Motor neuron (in vitro differentiated cells): Measurements from ENCODE around the gene C6orf62. TPM values are rescaled to one million over a fixed set of nuclear protein-coding genes. Genes with fewer than 3 reads are reported as not detected.
A peak's percentile ranks its signal among the peaks of the same experiment; 100 is the strongest.
"Not testable (repeated sequence)": the region's sequence is repeated elsewhere in the genome, so short reads cannot be mapped to it uniquely, and the experiment has no call there.

Source experiments
- ATAC-seq, 8 experiments: fragments of 200-7000 bp; cut with Tn5 transposase; replicated peaks in 6 of 8; 2 replicates each; pipeline ENCODE4 v1.8.0; 2021; ENCODE audit warnings: mild to moderate bottlenecking in 8 of 8, moderate library complexity in 8 of 8
- H3K27ac ChIP-seq, 2 donors: fragments of 250-450 bp; sonication (Bioruptor Pico); 2 replicates each; pipeline ENCODE4 v1.9.0; 2021; ENCODE audit warnings: antibody characterized with exemption in 2 of 2, mild to moderate bottlenecking in 2 of 2, moderate library complexity in 1 of 2
- H3K4me1 ChIP-seq, 2 donors: fragments of 250-450 bp; sonication (Bioruptor Pico); replicated peaks in 1 of 2; 2 replicates each; pipeline ENCODE4 v1.6.1; 2021; ENCODE audit warnings: antibody characterized with exemption in 2 of 2, mild to moderate bottlenecking in 2 of 2, moderate library complexity in 1 of 2
- H3K4me3 ChIP-seq, 5 donors: fragments of 250-450 bp; sonication (Bioruptor Pico); 2 replicates each; pipeline ENCODE4 v1.9.0; 2021; ENCODE audit warnings: antibody characterized with exemption in 5 of 5, mild to moderate bottlenecking in 5 of 5, moderate library complexity in 4 of 5
- WGBS, 10 experiments: fragments of 450-650 bp; shearing (Covaris generic); methylation state at CpG; one replicate each; pipeline ENCODE4 v1.0.0; 2022; 5-methylcytosine and 5-hydroxymethylcytosine counted together
- in situ Hi-C, 9 experiments: fragments of 400-800 bp; cut with MboI; loops; one replicate each; pipeline ENCODE4 v1.15.0; 2021; ENCODE audit warnings: low sequenced_read_pairs in 9 of 9, low pct_unique_long_range_greater_than_20kb in 2 of 9; ENCODE audit not compliant: unreplicated experiment in 9 of 9
- total RNA-seq, 8 experiments: library from RNA; unstranded; fragments of 300-600 nt; gene quantifications; 2 replicates each; pipeline versions ENCODE4 v1.2.3 to v1.2.4, GENCODE V29; 2022

C6orf62 gene
- total RNA-seq, 8 experiments from 2014 or later: 103 to 170 (median 129) TPM

DNA sequence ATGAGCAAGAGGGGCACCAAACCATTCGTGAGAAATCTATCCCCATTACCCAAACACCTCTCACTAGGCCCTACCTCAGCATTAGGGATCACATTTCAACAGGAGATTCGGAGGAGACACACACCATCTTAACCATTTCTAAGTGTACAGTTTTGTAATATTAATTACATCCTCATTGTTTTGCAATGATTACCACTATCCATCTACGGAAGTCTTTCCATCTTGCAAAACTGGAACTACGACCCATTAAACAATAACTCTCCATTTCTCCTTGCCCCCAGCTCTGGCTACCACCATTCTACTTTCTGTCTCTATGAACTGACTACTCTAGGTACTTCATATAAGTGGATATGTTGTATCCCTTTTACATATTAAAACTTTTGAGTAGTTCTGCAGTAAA lies 32.0 kb downstream of the C6orf62 start:
- 78 to 100% (median 100%) methylated on average over 1 to 3 of the region's 4 CpGs for WGBS, 10 experiments
- Histone ChIP-seq H3K4me1 (peaks cover 4 to 9% of the 10 kb centered on the region in 2 donors), H3K27ac (no peak overlapping the region), H3K4me3 (no peak overlapping the region)
- in situ Hi-C loops: loop anchor here in 4 of 9 experiments (25.0 kb wide), 2 partner anchors 100 to 250 kb away; no protein-coding TSS in a partner anchor
- ATAC-seq: no peak

DNA sequence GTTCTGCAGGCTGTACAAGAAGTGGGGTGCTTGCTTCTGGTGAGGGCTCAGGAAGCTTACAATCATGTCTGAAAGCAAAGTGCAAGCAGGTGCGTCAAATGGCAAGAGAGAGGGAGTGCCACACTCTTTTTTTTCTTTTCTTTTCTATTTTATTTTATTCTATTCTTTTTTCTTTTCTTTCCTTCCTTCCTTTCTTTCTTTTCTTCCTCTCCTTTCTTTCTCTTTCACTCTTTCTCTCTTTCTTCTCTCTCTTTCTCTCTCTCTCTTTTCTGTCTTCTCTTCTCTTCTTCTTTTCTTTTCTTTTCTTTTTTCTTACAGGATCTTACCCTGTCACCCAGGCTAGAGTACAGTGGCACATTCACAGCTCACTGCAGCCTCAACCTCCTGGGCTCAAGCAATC lies 32.5 kb downstream of the C6orf62 start:
- 67 to 100% (median 98%) methylated on average over 1 of the region's 1 CpG; no CpG with 5 or more reads in 1 of the 10 experiments for WGBS, 10 experiments
- ATAC-seq: no peak
- peaks cover 4 to 9% of the 10 kb centered on the region in 2 donors for H3K4me1 ChIP-seq
- H3K4me3 ChIP-seq: no peak overlapping the region
- H3K27ac ChIP-seq: no peak overlapping the region
- in situ Hi-C loops: loop anchor here in 4 of 9 experiments (25.0 kb wide), 2 partner anchors 99 to 249 kb away; no protein-coding TSS in a partner anchor

DNA sequence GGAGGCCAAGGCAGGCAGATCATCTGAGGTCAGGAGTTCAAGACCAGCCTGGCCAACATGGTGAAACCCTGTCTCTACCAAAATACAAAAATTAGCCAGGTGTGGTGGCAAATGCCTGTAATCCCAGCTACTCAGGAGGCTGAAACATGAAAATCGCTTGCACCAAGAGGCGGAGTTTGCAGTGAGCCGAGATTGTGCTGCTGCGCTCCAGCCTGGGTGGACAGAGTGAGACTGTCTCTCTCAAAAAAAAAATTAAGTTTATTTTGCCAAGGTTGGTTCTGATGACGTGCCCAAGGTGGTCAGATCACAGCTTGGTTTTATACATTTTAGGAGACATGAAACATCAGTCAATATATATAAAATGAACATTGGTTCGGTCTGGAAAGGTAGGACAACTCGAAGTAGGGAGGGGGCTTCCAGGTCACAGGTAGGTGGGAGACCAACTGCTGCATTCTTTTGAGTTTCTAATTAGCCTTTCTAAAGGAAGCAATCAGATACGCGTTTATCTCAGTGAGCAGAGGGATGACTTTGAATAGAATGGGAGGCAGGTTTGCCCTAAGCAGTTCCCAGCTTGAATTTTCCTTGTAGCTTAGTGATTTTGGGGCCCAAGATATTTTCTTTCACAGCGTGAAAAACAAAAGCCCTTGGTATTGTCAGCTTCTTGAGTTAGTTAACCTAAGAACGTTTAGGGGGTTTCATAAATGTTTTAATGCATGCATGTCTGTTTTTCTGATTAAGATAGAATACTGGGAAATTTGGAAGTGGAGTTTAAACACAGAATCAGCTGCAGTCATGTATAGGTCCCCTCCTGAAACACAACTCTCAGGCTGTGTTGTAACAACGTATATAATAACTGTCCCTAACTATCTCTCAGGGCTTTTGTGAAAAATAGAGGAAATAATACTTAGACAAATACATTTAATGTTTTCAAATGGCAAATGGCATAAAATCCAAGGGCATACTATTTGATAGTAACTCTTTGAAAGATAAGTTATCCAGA lies 35.4 kb downstream of the C6orf62 start:
- in situ Hi-C loops: loop anchor here in 4 of 9 experiments (25.0 kb wide), 2 partner anchors 96 to 246 kb away; no protein-coding TSS in a partner anchor
- Histone ChIP-seq H3K27ac (peak overlapping the region in 1 of 2 donors; percentile 25), H3K4me1 (peaks cover 4 to 6% of the 10 kb centered on the region in 2 donors), H3K4me3 (no peak overlapping the region)
- 0 to 75% (median 62%) methylated on average over 1 to 10 of the region's 12 CpGs for WGBS, 10 experiments
- peak in 2 of 8 experiments; percentile 56 to 65 for ATAC-seq

DNA sequence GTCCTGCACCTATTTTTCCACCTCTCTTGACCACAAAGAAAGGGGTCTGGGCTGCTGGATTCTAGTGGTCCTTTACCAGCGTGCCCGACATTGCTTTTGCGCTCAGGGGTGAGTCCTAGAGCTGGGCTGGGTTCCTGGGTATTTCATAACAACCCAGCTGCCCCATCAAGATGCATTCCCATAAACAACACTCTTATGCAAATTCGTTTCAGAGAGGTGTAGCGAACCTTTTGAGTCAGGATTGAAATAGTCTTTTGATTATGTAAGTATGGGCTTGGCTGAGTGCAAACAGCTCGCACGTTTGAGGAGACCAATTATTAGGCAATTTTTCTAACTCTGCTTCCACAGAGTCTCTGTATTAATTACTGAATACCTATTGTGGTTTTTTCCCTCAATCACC lies 38.4 kb downstream of the C6orf62 start:
- Histone ChIP-seq H3K4me3 (no peak overlapping the region), H3K27ac (no peak overlapping the region), H3K4me1 (peaks cover 4 to 6% of the 10 kb centered on the region in 2 donors)
- in situ Hi-C loops: loop anchor here in 4 of 9 experiments (25.0 kb wide), 2 partner anchors 93 to 243 kb away; no protein-coding TSS in a partner anchor
- 0 to 100% (median 78%) methylated on average over 1 to 7 of the region's 7 CpGs; no CpG with 5 or more reads in 2 of the 10 experiments for WGBS, 10 experiments
- no peak for ATAC-seq

DNA sequence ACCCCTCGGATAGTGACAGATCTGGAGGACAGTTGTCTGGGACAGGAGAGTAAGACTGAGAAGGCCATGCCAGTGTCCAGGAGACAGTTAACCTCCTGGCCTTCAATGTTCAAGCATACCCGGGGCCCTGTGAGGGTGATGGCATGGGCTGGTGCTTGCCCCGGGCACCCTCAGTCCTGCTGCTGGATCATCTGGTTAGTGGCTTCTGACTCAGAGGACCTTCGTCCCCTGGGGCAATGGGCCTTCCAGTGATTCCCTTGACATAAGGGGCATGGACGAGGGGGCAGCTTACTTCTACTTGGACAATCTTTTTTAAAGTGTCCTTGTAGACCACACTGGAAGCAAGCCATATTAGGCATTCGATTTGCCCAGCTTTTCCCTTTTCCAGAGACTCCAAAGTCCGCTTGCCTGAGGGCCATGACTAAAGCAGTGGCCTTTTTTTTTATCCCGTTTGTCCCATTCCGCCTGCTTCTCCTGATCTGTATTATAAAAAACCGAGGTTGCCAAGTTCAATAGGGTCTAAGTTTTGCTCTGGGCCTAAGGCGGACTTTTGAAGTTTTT lies 40.1 kb downstream of the C6orf62 start:
- in situ Hi-C loops: loop anchor here in 4 of 9 experiments (25.0 kb wide), 2 partner anchors 92 to 242 kb away; no protein-coding TSS in a partner anchor
- H3K4me3 ChIP-seq, ATAC-seq, H3K4me1 ChIP-seq, H3K27ac ChIP-seq: not testable (repeated sequence)
- WGBS, 10 experiments: 80 to 100% (median 93%) methylated on average over 1 to 6 of the region's 11 CpGs; no CpG with 5 or more reads in 1 of the 10 experiments

DNA sequence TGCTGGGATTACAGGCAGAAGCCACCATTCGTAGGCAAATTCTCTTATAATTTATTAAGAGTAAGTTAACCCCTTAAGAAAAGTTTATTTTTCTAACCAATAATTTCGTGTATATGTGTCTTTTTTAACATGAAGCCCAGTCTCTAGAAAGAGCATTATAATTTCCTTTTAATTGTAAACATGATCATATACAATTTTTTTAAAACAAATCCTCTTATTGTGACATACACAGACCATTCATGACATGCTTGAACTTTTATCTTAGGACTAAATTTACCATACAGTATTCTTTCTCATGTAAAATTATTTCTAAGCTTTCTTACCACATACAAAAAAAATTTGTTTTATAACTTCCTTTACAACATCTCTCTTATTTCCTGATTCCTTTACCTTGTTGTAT lies 45.3 kb downstream of the C6orf62 start:
- Histone ChIP-seq H3K4me1 (no peaks in the 10 kb centered on the region), H3K4me3 (no peak overlapping the region), H3K27ac (no peak overlapping the region)
- no peak for ATAC-seq
- 0 to 69% (median 53%) methylated on average over 1 to 2 of the region's 2 CpGs; no CpG with 5 or more reads in 1 of the 10 experiments for WGBS, 10 experiments
- in situ Hi-C loops: no loop called here

DNA sequence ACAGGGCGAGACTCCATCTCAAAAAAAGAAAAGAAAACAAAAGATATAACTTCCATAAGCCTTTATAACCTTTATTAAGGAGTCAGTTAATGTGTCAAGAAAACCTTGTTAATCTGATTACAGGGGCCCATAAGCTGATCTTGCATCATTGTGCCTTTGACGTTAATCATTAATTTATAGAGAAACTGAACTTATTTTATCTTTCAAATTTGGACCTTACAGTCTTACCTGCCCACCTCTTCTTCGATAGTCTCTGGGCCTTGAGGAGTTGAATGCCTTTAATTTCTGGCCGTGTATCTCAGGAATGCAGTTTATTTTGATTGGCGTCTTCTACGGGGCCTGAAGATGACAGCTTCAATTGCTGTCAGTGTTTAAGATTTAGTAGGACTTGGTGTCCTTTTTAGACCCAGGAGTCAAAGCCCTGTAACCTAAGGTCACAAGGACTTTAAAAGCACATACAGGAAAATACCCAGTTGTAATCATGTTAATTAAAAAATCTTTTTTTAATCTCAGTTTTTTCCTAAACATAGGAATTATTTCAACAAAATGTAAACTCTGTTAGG lies 46.3 kb downstream of the C6orf62 start:
- Histone ChIP-seq H3K4me3 (no peak overlapping the region), H3K4me1 (peaks cover 2 to 3% of the 10 kb centered on the region in 2 donors), H3K27ac (no peak overlapping the region)
- ATAC-seq: no peak
- WGBS, 10 experiments: 78 to 100% (median 90%) methylated on average over 2 to 6 of the region's 6 CpGs
- in situ Hi-C loops: no loop called here

DNA sequence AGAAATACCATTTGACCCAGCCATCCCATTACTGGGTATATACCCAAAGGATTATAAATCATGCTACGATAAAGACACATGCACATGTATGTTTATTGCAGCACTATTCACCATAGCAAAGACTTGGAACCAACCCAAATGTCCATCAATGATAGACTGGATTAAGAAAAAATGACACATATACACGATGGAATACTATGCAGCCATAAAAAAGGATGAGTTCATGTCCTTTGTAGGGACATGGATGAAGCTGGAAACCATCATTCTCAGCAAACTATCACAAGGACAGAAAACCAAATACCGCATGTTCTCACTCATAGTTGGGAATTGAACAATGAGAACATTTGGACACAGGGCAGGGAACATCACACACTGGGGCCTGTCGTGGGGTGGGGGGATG lies 47.9 kb downstream of the C6orf62 start:
- in situ Hi-C loops, H3K27ac ChIP-seq, ATAC-seq, H3K4me3 ChIP-seq, H3K4me1 ChIP-seq: not testable (repeated sequence)
- WGBS, 10 experiments: 80 to 100% (median 100%) methylated on average over 1 to 2 of the region's 4 CpGs; no CpG with 5 or more reads in 4 of the 10 experiments

DNA sequence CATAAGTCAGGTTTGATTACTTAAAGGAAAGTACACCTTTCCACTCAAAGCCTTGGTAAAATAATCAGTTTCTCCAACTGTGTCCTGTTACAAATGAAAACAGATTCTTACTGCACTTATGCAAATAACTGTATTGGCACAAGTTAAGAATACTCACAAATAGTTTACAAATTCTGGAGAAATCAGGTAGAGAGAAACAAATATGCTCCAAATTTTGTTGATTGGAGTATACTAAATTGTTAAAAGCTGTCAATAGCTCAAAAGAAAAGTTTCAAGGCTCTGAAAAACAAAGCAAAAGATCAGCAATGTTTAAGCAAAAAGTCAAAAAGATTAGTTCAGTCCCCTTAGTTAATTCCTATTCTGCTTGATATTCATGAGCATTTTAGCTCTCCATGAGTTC lies 48.5 kb downstream of the C6orf62 start:
- H3K27ac ChIP-seq, in situ Hi-C loops, H3K4me3 ChIP-seq, H3K4me1 ChIP-seq, ATAC-seq: not testable (repeated sequence)

DNA sequence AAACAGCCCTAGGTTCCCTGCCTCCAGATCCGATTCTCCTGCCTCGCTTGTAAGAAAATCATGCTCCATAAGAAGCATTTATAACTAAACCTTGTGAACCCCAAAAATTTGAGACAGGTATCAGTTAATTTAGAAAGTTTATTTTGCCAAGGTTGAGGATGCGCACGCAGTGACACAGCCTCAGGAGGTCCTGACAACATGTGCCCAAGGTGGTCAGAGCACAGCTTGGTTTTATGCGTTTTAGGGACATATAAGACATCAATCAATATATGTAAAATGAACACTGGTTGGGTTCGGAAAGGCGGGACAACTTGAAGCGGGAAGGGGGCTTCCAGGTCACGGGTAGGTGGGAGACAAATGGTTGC lies 50.0 kb downstream of the C6orf62 start:
- in situ Hi-C loops: no loop called here
- H3K27ac ChIP-seq: no peak overlapping the region
- no peak overlapping the region for H3K4me3 ChIP-seq
- ATAC-seq: no peak
- peaks cover 11 to 15% of the 10 kb centered on the region in 2 donors for H3K4me1 ChIP-seq
- WGBS, 10 experiments: 87 to 100% (median 96%) methylated on average over 3 to 8 of the region's 9 CpGs

DNA sequence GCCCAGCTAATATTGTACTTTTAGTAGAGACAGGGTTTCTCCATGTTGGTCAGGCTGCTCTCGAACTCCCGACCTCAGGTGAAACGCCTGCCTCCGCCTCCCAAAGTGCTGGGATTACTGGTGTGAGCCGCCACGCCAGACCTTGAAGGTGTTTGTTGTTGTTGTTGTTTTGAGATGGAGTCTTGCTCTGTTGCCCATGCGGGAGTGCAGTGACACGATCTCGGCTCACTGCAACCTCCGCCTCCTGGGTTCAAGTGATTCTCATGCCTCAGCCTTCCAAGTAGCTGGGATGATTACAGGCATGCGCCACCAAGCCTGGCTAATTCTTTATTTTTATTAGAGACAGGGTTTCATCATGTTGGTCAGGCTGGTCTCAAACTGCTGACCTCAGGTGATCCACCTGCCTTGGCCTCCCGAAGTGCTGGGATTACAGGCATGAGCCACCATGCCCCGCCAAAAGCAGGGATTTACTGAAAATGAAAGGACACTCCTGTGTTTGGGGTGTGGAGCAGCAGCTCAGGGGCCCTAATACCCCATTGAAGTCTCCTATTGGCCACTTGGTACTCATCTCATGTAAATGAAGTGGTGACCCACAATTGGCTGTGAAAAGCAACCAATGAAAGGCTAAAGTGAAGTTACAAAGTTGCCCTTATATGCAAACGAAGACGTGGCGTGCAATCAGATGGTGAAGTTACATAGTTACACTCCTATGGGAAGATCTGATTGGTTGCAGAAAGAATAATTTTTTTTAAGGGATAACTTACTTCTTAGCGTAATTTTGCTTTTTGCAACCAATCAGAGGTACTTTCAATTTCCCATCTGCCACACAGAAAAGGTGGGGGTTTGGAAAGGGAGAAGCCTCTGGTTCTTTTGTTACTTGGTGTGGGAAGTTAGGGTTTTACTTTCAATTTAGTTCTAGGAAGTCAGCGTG lies 50.6 kb downstream of the C6orf62 start:
- Histone ChIP-seq H3K4me1 (peaks cover 11 to 15% of the 10 kb centered on the region in 2 donors), H3K4me3 (peak overlapping the region in 1 of 5 donors; percentile 76)
- in situ Hi-C loops, H3K27ac ChIP-seq, ATAC-seq: not testable (repeated sequence)
- 83 to 100% (median 99%) methylated on average over 1 to 11 of the region's 18 CpGs for WGBS, 10 experiments

DNA sequence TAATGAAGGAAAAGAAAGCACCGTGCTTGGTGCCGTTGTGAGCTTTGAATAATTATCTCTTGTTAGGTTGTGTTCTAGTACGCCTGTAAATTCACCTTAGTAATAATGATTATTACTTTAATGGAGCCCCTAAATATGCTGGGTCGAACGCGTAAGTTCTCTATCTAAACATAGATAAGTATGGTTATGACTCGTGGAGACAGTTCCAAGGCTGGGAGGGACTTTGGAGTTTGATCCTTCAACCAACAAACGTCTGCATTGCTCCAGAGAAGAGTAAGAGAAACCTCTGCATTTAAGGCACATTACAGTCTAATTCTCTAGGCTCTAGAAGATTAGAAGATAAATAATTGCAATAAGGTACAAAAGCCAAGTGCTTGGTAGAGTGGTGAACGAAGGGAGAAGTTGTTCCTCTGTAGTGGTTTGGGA lies 51.6 kb downstream of the C6orf62 start:
- ATAC-seq: peak in 3 of 8 experiments; percentile 2 to 4 (median 3)
- H3K27ac ChIP-seq: peak overlapping the region; percentile 23 to 69
- 0 to 32% (median 17%) methylated on average over 2 to 9 of the region's 9 CpGs for WGBS, 10 experiments
- peaks cover 11 to 15% of the 10 kb centered on the region in 2 donors for H3K4me1 ChIP-seq
- in situ Hi-C loops: no loop called here
- peak overlapping the region; percentile 66 to 81 (median 76) for H3K4me3 ChIP-seq
